A549 treated with Mapracorat at 1 μM for 4 hours (cell line): ENCODE data around the gene RWDD2A. TPM values are rescaled to one million over a fixed set of nuclear protein-coding genes. Genes with fewer than 3 reads are reported as not detected.

Experiments used
- total RNA-seq: library from RNA; stranded (reverse); fragments of 200-300 nt; extraction: Qiagen RNA extraction; gene quantifications from 5 replicates; pipeline ENCODE4 v1.2.3, GENCODE V29; 2022

RWDD2A gene
- total RNA-seq = 1.4 to 1.9 TPM (median 1.6 TPM) in 5 replicates

GRCh38 chr6:83192871-83193746 lies at the start of gene RWDD2A, which contains the start of gene PGM3:
RWDD2A (plus strand) TSS chr6:83193357; CDS start chr6:83194452, 1,095 bp downstream.
PGM3 (minus strand) TSS chr6:83193265; CDS start chr6:83191012, 2,253 bp downstream.

Other genes with a start within 250 kb of the RWDD2A start
- 2.9 to 3.6 TPM (median 3.2 TPM) in 5 replicates for gene UBE3D, start 127.5 kb upstream of the RWDD2A start, total RNA-seq
- 2.2 to 4.3 TPM (median 2.7 TPM) in 5 replicates for gene DOP1A, start 125.7 kb upstream of the RWDD2A start, total RNA-seq
- gene PGM3, start 92 bp upstream of the RWDD2A start, total RNA-seq = 21.7 to 27.3 TPM (median 25.5 TPM) in 5 replicates
- gene ME1, start 237.7 kb downstream of the RWDD2A start, total RNA-seq = 36.3 to 40.5 TPM (median 38.2 TPM) in 5 replicates